ENCODE results near the gene SMYD3. TPM values are rescaled to one million over a fixed set of nuclear protein-coding genes. Genes with fewer than 3 reads are reported as not detected.
"Not testable (repeated sequence)": the region's sequence is repeated elsewhere in the genome, so short reads cannot be mapped to it uniquely, and the experiment has no call there.

The SMYD3 gene
- total RNA-seq, 2 donors from 2014 or later: 8.8 to 19.0 TPM

DNA sequence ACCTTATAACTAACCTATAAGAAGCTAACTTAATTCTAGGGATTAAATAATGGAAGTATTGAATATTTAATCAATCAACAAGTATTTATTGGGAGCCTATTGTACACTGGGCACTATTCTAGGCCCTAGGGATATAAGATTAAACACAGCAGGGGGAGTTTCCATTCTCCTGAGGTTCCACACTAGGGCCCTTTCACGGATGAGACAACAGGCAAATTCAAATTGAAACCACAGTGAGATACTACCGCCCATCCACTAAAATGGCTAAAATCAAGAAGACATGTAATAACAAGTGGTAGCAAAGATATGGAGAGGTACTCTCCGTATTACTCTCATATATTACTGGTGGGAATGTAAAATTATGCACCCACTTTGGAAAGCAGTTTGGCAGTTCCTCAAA, 677.9 kb downstream of the SMYD3 start:
- H3K27me3 ChIP-seq (replicated peaks; ENCODE audit: insufficient read depth): no peaks in the 10 kb centered on the region
- no peak overlapping the region for H3K27ac ChIP-seq
- no peaks in the 10 kb centered on the region for H3K4me1 ChIP-seq (ENCODE audit: control insufficient read depth in 1 of 2, low read depth in 2 of 2)
- no peaks in the 10 kb centered on the region for H3K36me3 ChIP-seq
- no peak overlapping the region for H3K4me3 ChIP-seq
- H3K9me3 ChIP-seq: no peaks in the 10 kb centered on the region
- DNase-seq (ENCODE audit: low spot score) (no peak), ATAC-seq (ENCODE audit: insufficient number of reproducible peaks, low FRiP score, low read depth) (no peak)
- TF ChIP-seq, protein P1, sequence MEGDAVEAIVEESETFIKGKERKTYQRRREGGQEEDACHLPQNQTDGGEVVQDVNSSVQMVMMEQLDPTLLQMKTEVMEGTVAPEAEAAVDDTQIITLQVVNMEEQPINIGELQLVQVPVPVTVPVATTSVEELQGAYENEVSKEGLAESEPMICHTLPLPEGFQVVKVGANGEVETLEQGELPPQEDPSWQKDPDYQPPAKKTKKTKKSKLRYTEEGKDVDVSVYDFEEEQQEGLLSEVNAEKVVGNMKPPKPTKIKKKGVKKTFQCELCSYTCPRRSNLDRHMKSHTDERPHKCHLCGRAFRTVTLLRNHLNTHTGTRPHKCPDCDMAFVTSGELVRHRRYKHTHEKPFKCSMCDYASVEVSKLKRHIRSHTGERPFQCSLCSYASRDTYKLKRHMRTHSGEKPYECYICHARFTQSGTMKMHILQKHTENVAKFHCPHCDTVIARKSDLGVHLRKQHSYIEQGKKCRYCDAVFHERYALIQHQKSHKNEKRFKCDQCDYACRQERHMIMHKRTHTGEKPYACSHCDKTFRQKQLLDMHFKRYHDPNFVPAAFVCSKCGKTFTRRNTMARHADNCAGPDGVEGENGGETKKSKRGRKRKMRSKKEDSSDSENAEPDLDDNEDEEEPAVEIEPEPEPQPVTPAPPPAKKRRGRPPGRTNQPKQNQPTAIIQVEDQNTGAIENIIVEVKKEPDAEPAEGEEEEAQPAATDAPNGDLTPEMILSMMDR (IDR thresholded peaks at IDR 0.05): no peak

- DNase-seq (ENCODE audit: low spot score) (no peak), ATAC-seq (ENCODE audit: insufficient number of reproducible peaks, low FRiP score, low read depth) (no peak)
- Histone ChIP-seq H3K27ac (no peak overlapping the region), H3K4me1 (ENCODE audit: control insufficient read depth in 1 of 2, low read depth in 2 of 2) (no peaks in the 10 kb centered on the region), H3K4me3 (no peak overlapping the region), H3K36me3 (no peaks in the 10 kb centered on the region), H3K27me3 (replicated peaks; ENCODE audit: insufficient read depth) (no peaks in the 10 kb centered on the region), H3K9me3 (peaks cover 3% of the 10 kb centered on the region)
- TF ChIP-seq, protein P1 (IDR thresholded peaks at IDR 0.05): no peak
Measured at GRCh38 chr1:245827301-245827700, 679.8 kb downstream of the SMYD3 start.

GRCh38 chr1:245825128-245825901, 681.8 kb downstream of the SMYD3 start:
- TF ChIP-seq, protein P1 (IDR thresholded peaks at IDR 0.05): no peak
- ATAC-seq (ENCODE audit: insufficient number of reproducible peaks, low FRiP score, low read depth) (no peak), DNase-seq (ENCODE audit: low spot score) (no peak)
- H3K4me3 ChIP-seq: no peak overlapping the region
- H3K9me3 ChIP-seq: peaks cover 3% of the 10 kb centered on the region
- H3K36me3 ChIP-seq: no peaks in the 10 kb centered on the region
- no peaks in the 10 kb centered on the region for H3K27me3 ChIP-seq (replicated peaks; ENCODE audit: insufficient read depth)
- H3K4me1 ChIP-seq (ENCODE audit: control insufficient read depth in 1 of 2, low read depth in 2 of 2): no peaks in the 10 kb centered on the region
- H3K27ac ChIP-seq: no peak overlapping the region

DNA sequence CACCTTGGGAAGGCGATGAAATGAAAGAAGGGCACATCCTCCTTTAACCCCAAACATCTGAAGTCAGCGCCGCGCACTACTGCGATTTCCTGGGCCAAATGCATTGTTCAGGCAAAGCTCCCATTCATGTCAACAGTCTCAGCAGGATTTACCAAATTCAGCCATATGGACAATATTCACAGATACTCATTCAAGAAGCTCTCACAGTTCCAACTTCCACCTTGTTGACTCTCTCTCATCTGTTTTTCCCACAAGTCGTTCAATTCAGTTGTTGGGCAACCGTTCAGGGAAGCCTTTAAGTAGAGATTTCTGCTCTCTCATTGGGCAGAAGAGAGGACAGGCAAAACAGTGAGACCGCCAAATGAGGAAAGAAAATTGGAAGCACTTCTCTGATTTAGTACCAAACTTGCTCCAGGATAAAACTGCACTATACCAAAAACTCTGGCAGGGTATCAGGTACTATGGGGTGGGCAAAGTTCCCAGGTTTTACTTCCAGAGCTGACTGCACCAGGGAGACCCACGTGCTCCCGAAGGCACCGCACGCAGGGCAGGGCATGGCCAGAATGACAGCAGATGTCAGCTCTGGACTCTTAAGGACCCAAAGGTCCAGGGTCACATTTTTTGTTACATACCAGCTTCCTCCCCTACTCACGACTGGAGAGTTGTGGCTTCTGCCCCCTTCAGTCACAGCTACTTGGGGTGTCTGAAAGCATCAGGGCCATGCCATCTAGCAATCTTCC, 683.5 kb downstream of the SMYD3 start:
- Histone ChIP-seq H3K27me3 (replicated peaks; ENCODE audit: insufficient read depth) (no peaks in the 10 kb centered on the region), H3K27ac (no peak overlapping the region), H3K4me1 (ENCODE audit: control insufficient read depth in 1 of 2, low read depth in 2 of 2) (no peaks in the 10 kb centered on the region), H3K36me3 (no peaks in the 10 kb centered on the region), H3K4me3 (no peak overlapping the region), H3K9me3 (peaks cover 3% of the 10 kb centered on the region)
- ATAC-seq (ENCODE audit: insufficient number of reproducible peaks, low FRiP score, low read depth) (no peak), DNase-seq (ENCODE audit: low spot score) (no peak)
- TF ChIP-seq, protein P1 (IDR thresholded peaks at IDR 0.05): no peak

DNA sequence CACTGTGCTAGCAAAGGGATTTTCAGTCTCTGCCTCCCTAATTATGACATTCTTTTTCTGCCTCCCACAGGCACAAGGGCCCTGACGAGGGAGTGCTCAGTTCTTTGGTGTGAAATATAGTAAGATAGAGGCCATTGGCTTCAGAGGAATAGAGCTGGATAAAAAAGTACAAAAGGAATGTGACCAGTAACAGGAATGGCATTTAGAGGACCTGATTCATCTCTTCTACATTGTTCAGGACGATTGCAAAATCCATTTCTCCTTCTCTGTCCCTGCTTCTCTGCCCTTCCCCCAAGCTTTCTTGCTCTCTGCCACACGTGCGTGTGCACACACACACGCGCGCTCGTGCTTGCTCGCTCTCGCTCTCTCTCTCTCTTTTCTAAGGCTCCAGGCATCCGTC, 684.1 kb downstream of the SMYD3 start:
- ATAC-seq (ENCODE audit: insufficient number of reproducible peaks, low FRiP score, low read depth) (no peak), DNase-seq (ENCODE audit: low spot score) (no peak)
- Histone ChIP-seq H3K4me1 (ENCODE audit: control insufficient read depth in 1 of 2, low read depth in 2 of 2) (no peaks in the 10 kb centered on the region), H3K36me3 (no peaks in the 10 kb centered on the region), H3K9me3 (peaks cover 3% of the 10 kb centered on the region), H3K27ac (no peak overlapping the region), H3K27me3 (replicated peaks; ENCODE audit: insufficient read depth) (no peaks in the 10 kb centered on the region), H3K4me3 (no peak overlapping the region)
- TF ChIP-seq, protein P1 (IDR thresholded peaks at IDR 0.05): no peak

DNA sequence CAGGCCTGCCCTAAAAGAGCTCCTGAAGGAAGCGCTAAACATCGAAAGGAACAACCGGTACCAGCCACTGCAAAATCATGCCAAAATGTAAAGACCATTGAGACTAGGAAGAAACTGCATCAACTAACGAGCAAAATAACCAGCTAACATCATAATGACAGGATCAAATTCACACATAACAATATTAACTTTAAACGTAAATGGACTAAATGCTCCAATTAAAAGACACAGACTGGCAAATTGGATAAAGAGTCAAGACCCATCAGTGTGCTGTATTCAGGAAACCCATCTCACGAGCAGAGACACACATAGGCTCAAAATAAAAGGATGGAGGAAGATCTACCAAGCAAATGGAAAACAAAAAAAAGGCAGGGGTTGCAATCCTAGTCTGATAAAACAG, 688.7 kb downstream of the SMYD3 start:
- DNase-seq (ENCODE audit: low spot score); H3K4me3 ChIP-seq; ATAC-seq (ENCODE audit: insufficient number of reproducible peaks, low FRiP score, low read depth); H3K27ac ChIP-seq; H3K27me3 ChIP-seq (replicated peaks; ENCODE audit: insufficient read depth); H3K36me3 ChIP-seq; H3K4me1 ChIP-seq (ENCODE audit: control insufficient read depth in 1 of 2, low read depth in 2 of 2); H3K9me3 ChIP-seq: not testable (repeated sequence)

DNA sequence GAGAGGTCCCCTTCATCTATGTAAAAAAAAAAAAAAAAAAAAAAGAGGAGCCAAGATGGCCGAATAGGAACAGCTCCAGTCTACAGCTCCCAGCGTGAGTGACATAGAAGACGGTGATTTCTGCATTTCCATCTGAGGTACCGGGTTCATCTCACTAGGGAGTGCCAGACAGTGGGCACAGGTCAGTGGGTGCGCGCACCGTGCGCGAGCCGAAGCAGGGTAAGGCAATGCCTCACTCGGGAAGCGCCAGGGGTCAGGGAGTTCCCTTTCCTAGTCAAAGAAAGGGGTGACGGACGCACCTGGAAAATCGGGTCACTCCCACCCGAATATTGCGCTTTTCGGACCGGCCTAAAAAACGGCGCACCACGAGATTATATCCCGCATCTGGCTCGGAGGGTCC, 690.6 kb downstream of the SMYD3 start:
- H3K27me3 ChIP-seq (replicated peaks; ENCODE audit: insufficient read depth); H3K36me3 ChIP-seq; ATAC-seq (ENCODE audit: insufficient number of reproducible peaks, low FRiP score, low read depth); H3K9me3 ChIP-seq; H3K4me3 ChIP-seq; H3K27ac ChIP-seq; H3K4me1 ChIP-seq (ENCODE audit: control insufficient read depth in 1 of 2, low read depth in 2 of 2); DNase-seq (ENCODE audit: low spot score): not testable (repeated sequence)
